Endothelial cell of umbilical vein (primary cell): Measurements from ENCODE around the gene CAMTA1. TPM values are rescaled to one million over a fixed set of nuclear protein-coding genes. Genes with fewer than 3 reads are reported as not detected.

Experiments
- BruUV-seq: library from RNA; stranded (reverse); fragments of 400-500 nt; replicated peaks from 2 replicates; lab custom pipeline; 2021; lab: Mats Ljungman, UMichigan
- CTCF ChIA-PET: fragments of 300-600, 350-600 bp; sonication (Branson Sonifier 250); formaldehyde crosslinking; loops from one replicate; lab custom pipeline; 2021; ENCODE audit warnings: antibody characterized with exemption, inconsistent platforms; lab: Charles Lee
- POLR2A ChIA-PET: fragments of 300-600, 350-600 bp; sonication (Branson Sonifier 250); formaldehyde crosslinking; loops from one replicate; lab custom pipeline; 2021; ENCODE audit warnings: antibody characterized with exemption, inconsistent platforms; lab: Charles Lee
- DNase-seq: peaks from one replicate; pipeline ENCODE4 v3.0.0-alpha.2; 2011; ENCODE audit warnings: low read depth, low spot score
- FAIRE-seq: peaks from 2 replicates; lab custom pipeline; 2011; peaks lifted over from hg19 to GRCh38; lab: Jason Lieb, UNC
- H2AFZ ChIP-seq: 2 replicates; pipeline ENCODE4 v1.6.0; 2012; ENCODE audit warnings: low read depth, low read length, control low read depth, inconsistent platforms
- H3K27ac ChIP-seq: 2 replicates; pipeline ENCODE4 v1.5.1; 2011; ENCODE audit warnings: low read depth, mild to moderate bottlenecking, control low read depth, low read length, moderate library complexity; ENCODE audit not compliant: insufficient read depth
- H3K27me3 ChIP-seq, 2 experiments: 2 replicates each; pipeline versions ENCODE4 v1.6.0 to v1.6.1; 2011; ENCODE audit warnings: low read length in 2 of 2, mixed read lengths in 1 of 2; ENCODE audit not compliant: control insufficient read depth in 2 of 2, insufficient read depth in 2 of 2
- H3K36me3 ChIP-seq, 2 experiments: 2 replicates in 1 of 2; 3 replicates in 1 of 2; pipeline ENCODE4 v1.5.1; 2011; ENCODE audit warnings: low read length in 2 of 2, mild to moderate bottlenecking in 1 of 2, moderate library complexity in 1 of 2; ENCODE audit not compliant: control insufficient read depth in 2 of 2, insufficient read depth in 2 of 2; ENCODE audit errors: extremely low read depth in 1 of 2
- H3K4me1 ChIP-seq: 3 replicates; pipeline ENCODE4 v1.5.1; 2011; ENCODE audit warnings: mild to moderate bottlenecking, low read length; ENCODE audit not compliant: control insufficient read depth, insufficient read depth; ENCODE audit errors: extremely low read depth
- H3K4me2 ChIP-seq: 2 replicates; pipeline ENCODE4 v1.6.1; 2011; ENCODE audit warnings: low read length, control low read depth, mixed read lengths; ENCODE audit not compliant: insufficient read depth
- H3K4me3 ChIP-seq, 3 experiments: fragments of 200-600 bp in 1 of 3; sonication (generic), shearing (Covaris generic) in 1 of 3; replicated peaks in 1 of 3; 2 replicates each; pipeline ENCODE4 v1.5.1; 2011 to 2016; ENCODE audit warnings: control low read depth in 3 of 3, low read length in 3 of 3, mild to moderate bottlenecking in 2 of 3, inconsistent platforms in 1 of 3, low read depth in 1 of 3, moderate library complexity in 1 of 3; ENCODE audit not compliant: insufficient read depth in 1 of 3
- H3K79me2 ChIP-seq: 2 replicates; pipeline ENCODE4 v1.6.0; 2012; ENCODE audit warnings: low read length, inconsistent platforms; ENCODE audit not compliant: control insufficient read depth, insufficient read depth
- H3K9ac ChIP-seq: replicated peaks from 2 replicates; pipeline ENCODE3; 2011; ENCODE audit warnings: low read length, control low read depth; ENCODE audit not compliant: insufficient read depth; ENCODE audit errors: extremely low read depth
- H3K9me1 ChIP-seq: replicated peaks from 3 replicates; pipeline ENCODE4 v1.6.0; 2011; ENCODE audit warnings: mild to moderate bottlenecking, low read length; ENCODE audit not compliant: control insufficient read depth, insufficient read depth; ENCODE audit errors: extremely low read depth
- H3K9me3 ChIP-seq: replicated peaks from 2 replicates; pipeline ENCODE4 v1.5.1; 2012; ENCODE audit warnings: low read length, inconsistent platforms; ENCODE audit not compliant: control insufficient read depth, insufficient read depth
- H4K20me1 ChIP-seq: replicated peaks from 2 replicates; pipeline ENCODE3; 2011; ENCODE audit warnings: mild to moderate bottlenecking, low read length; ENCODE audit not compliant: control insufficient read depth, insufficient read depth; ENCODE audit errors: extremely low read depth
- CTCF ChIP-seq, 2 donors: IDR thresholded peaks; 1 replicate in 1 of 2; 2 replicates in 1 of 2; pipeline ENCODE4 v1.5.1; 2011; ENCODE audit warnings: low read length in 2 of 2, mild to moderate bottlenecking in 2 of 2, moderate library complexity in 2 of 2, control low read depth in 1 of 2, inconsistent platforms in 1 of 2, low read depth in 1 of 2; ENCODE audit not compliant: insufficient read depth in 1 of 2; ENCODE audit errors: extremely low read depth in 1 of 2
- EZH2 ChIP-seq: IDR thresholded peaks from 2 replicates; pipeline ENCODE4 v1.6.1; 2012; ENCODE audit warnings: borderline replicate concordance, low read depth, mild to moderate bottlenecking, moderate library complexity, low read length, inconsistent platforms; ENCODE audit not compliant: severe bottlenecking
- FOS ChIP-seq: IDR thresholded peaks from 2 replicates; pipeline ENCODE4 v1.6.1; 2011; ENCODE audit warnings: mild to moderate bottlenecking, low read length, moderate library complexity, borderline replicate concordance; ENCODE audit not compliant: insufficient read depth
- GATA2 ChIP-seq: IDR thresholded peaks from 2 replicates; pipeline ENCODE4 v1.7.0; 2011; ENCODE audit warnings: low read depth, mild to moderate bottlenecking, moderate library complexity, mixed read lengths, low read length; ENCODE audit not compliant: insufficient read length, insufficient read depth
- JUN ChIP-seq: IDR thresholded peaks from 2 replicates; pipeline ENCODE4 v1.6.1; 2011; ENCODE audit warnings: borderline replicate concordance, low read depth; ENCODE audit not compliant: insufficient read length, insufficient read depth
- MAX ChIP-seq: IDR thresholded peaks from 2 replicates; pipeline ENCODE4 v1.6.1; 2011; ENCODE audit not compliant: insufficient read depth, insufficient read length
- MYC ChIP-seq: IDR thresholded peaks from one replicate; pipeline ENCODE4 v1.6.1; 2011; ENCODE audit warnings: mild to moderate bottlenecking, low read depth, low read length
- POLR2A ChIP-seq: IDR thresholded peaks from 2 replicates; pipeline ENCODE4 v1.6.1; 2012; ENCODE audit warnings: low read depth, mild to moderate bottlenecking, control low read depth, low read length
- POLR2AphosphoS5 ChIP-seq: IDR thresholded peaks from 2 replicates; pipeline ENCODE4 v1.6.1; 2012; ENCODE audit warnings: low read depth, mild to moderate bottlenecking, control low read depth, low read length, moderate library complexity; ENCODE audit not compliant: insufficient read depth
- dilution Hi-C: fragments of 300-500 bp; cut with MboI; formaldehyde crosslinking; loops from one replicate; pipeline ENCODE4 v1.15.0; 2019; ENCODE audit warnings: low sequenced_read_pairs; ENCODE audit not compliant: extremely low pct_ligation_motif_present
- intact Hi-C: fragments of 100-400 bp; cut with micrococcal nuclease; formaldehyde crosslinking; loops from one replicate; pipeline ENCODE4 v1.10.0; 2022
- polyA plus RNA-seq, 4 experiments: library from polyadenylated mRNA; depleted of rRNA in 3 of 4; stranded (reverse) in 3 of 4; unstranded in 1 of 4; fragments of >200 nt; gene quantifications; 2 replicates each; pipeline versions ENCODE4 v1.2.1 to v1.2.3, GENCODE V29; 2011 to 2012; ENCODE audit warnings: missing spikeins in 1 of 4
- total RNA-seq: library from RNA; stranded (reverse); gene quantifications from 2 replicates; pipeline ENCODE4 v1.2.3, GENCODE V29; 2021

The CAMTA1 gene
- total and polyA plus RNA-seq, 2 donors (not counting 3 experiments of a cell fraction or from before 2014, with no cell fraction given), result 50.8 to 92.7 TPM

- Histone ChIP-seq H3K36me3 (no peaks in the 10 kb centered on the region), H3K79me2 (peaks cover 30% of the 10 kb centered on the region), H3K4me2 (peak overlapping the region; percentile 98), H3K27me3 (no peaks in the 10 kb centered on the region), H3K4me3 (peak overlapping the region; percentile 44 to 83 (median 79)), H3K9me1 (no peaks in the 10 kb centered on the region), H3K9me3 (no peaks in the 10 kb centered on the region), H2AFZ (peak overlapping the region; percentile 41), H4K20me1 (peaks cover 3% of the 10 kb centered on the region), H3K27ac (peak overlapping the region; percentile 95), H3K4me1 (peaks cover 18% of the 10 kb centered on the region), H3K9ac (peak overlapping the region; percentile 85)
- dilution Hi-C loops, result no loop called here
- intact Hi-C loops, result loop anchor here (1.0 to 10.0 kb wide), 8 partner anchors 41 to 991 kb away; partner anchors contain the start of genes PLEKHG5 and VAMP3
- ChIA-PET POLR2A (interaction anchor here (0.6 to 1.0 kb wide), 2 partner anchors 107 to 617 kb away, joined by 3 read pairs; no protein-coding TSS in a partner anchor), CTCF (interaction anchor here (0.5 to 3.6 kb wide), 8 partner anchors 11 to 424 kb away, joined by 3 to 22 read pairs (median 8); partner anchors contain the start of gene DNAJC11)
- BruUV-seq, result TSS peak; percentile 59
- FAIRE-seq, result peak; percentile 33
- DNase-seq, result peak; percentile 50
- no peak for TF ChIP-seq MYC
- TF ChIP-seq FOS, result peak; percentile 80
Observed at GRCh38 chr1:6783936-6784559, 1.2 kb upstream of the CAMTA1 start.

- Histone ChIP-seq H3K27me3 (no peaks in the 10 kb centered on the region), H3K4me3 (peak overlapping the region; percentile 44 to 83 (median 79)), H3K9me1 (no peaks in the 10 kb centered on the region), H3K4me1 (peaks cover 18% of the 10 kb centered on the region), H3K36me3 (no peaks in the 10 kb centered on the region), H3K79me2 (peaks cover 35% of the 10 kb centered on the region), H2AFZ (peak overlapping the region; percentile 76), H3K9ac (peak overlapping the region; percentile 85), H4K20me1 (peaks cover 3% of the 10 kb centered on the region), H3K4me2 (peak overlapping the region; percentile 98), H3K27ac (peak overlapping the region; percentile 95), H3K9me3 (no peaks in the 10 kb centered on the region)
- ChIA-PET POLR2A (interaction anchor here (0.6 to 1.1 kb wide), 5 partner anchors 11 to 617 kb away, joined by 3 to 5 read pairs (median 3); no protein-coding TSS in a partner anchor), CTCF (interaction anchor here (0.5 to 3.6 kb wide), 11 partner anchors 11 to 863 kb away, joined by 3 to 22 read pairs (median 6); partner anchors contain the start of gene DNAJC11)
- intact Hi-C loops (loop anchor here (1.0 to 10.0 kb wide), 12 partner anchors 11 to 990 kb away; partner anchors contain the start of genes DNAJC11, KLHL21, PLEKHG5 and VAMP3), dilution Hi-C loops (no loop called here)
- peak; percentile 100 for FAIRE-seq
- DNase-seq, result peak; percentile 100
- no TSS peak for BruUV-seq
- TF ChIP-seq EZH2, result peak; percentile 87
- TF ChIP-seq JUN, result peak; percentile 70
- TF ChIP-seq GATA2, result no peak
- TF ChIP-seq FOS, result no peak
- peak; percentile 66 for TF ChIP-seq POLR2A
- TF ChIP-seq CTCF (IDR thresholded peaks at IDR 0.05; ENCODE audit: extremely low read depth in 1 of 2, insufficient read depth in 1 of 2, low read depth in 1 of 2, low read length in 2 of 2), result no peak
- peak; percentile 74 for TF ChIP-seq POLR2AphosphoS5
- TF ChIP-seq MAX, result peak; percentile 84
- no peak for TF ChIP-seq MYC
Observed at GRCh38 chr1:6784560-6785317, 515 bp upstream of the CAMTA1 start.
